Measurements from ENCODE around the gene OTOP2. TPM values are rescaled to one million over a fixed set of nuclear protein-coding genes. Genes with fewer than 3 reads are reported as not detected.

OTOP2 gene
- total and polyA plus RNA-seq, 2 donors from 2014 or later: not detected

GRCh38 chr17:74916851-74917199 is 7.2 kb upstream of the OTOP2 start:
- intact Hi-C loops (cut with DNase I): no loop called here

GRCh38 chr17:74917430-74917829 is 6.6 kb upstream of the OTOP2 start:
- Histone ChIP-seq H3K36me3 (ENCODE audit: control insufficient read depth in 2 of 3, insufficient read depth in 3 of 3, low read length in 3 of 3) (no peaks in the 10 kb centered on the region), H3K4me3 (ENCODE audit: low read length in 3 of 3) (no peak overlapping the region), H3K27ac (ENCODE audit: low read depth in 2 of 2, low read length in 2 of 2) (no peak overlapping the region), H3K9ac (ENCODE audit: low read length in 3 of 3) (no peak overlapping the region), H3K9me3 (ENCODE audit: control insufficient read depth in 2 of 3, insufficient read depth in 1 of 3, low read length in 3 of 3) (no peaks in the 10 kb centered on the region), H3K4me1 (ENCODE audit: control insufficient read depth in 2 of 3, insufficient read depth in 2 of 3, low read depth in 1 of 3, low read length in 3 of 3) (peaks cover 0 to 2% (median 0%) of the 10 kb centered on the region in 3 donors), H3K27me3 (ENCODE audit: control insufficient read depth, insufficient read depth, low read length) (no peaks in the 10 kb centered on the region)
- no peak for DNase-seq
- no peak for FAIRE-seq
- no peak for TF ChIP-seq CTCF (IDR thresholded peaks at IDR 0.05; ENCODE audit: borderline replicate concordance, extremely low read depth, insufficient read depth)
- intact Hi-C loops (cut with DNase I): no loop called here

More at GRCh38 chr17:74916851-74917199, 7.2 kb upstream of the OTOP2 start:
- peaks cover 0 to 2% (median 0%) of the 10 kb centered on the region in 3 donors for H3K4me1 ChIP-seq (ENCODE audit: control insufficient read depth in 2 of 3, insufficient read depth in 2 of 3, low read depth in 1 of 3, low read length in 3 of 3)
- no peaks in the 10 kb centered on the region for H3K27me3 ChIP-seq (ENCODE audit: control insufficient read depth, insufficient read depth, low read length)
- H3K36me3 ChIP-seq (ENCODE audit: control insufficient read depth in 2 of 3, insufficient read depth in 3 of 3, low read length in 3 of 3): no peaks in the 10 kb centered on the region
- no peaks in the 10 kb centered on the region for H3K9me3 ChIP-seq (ENCODE audit: control insufficient read depth in 2 of 3, insufficient read depth in 1 of 3, low read length in 3 of 3)
- FAIRE-seq (no peak), DNase-seq (peak in 1 of 5 donors; percentile 46)
- no peak for TF ChIP-seq CTCF (IDR thresholded peaks at IDR 0.05; ENCODE audit: borderline replicate concordance, extremely low read depth, insufficient read depth)
- H3K9ac ChIP-seq (ENCODE audit: low read length in 3 of 3): no peak overlapping the region
- H3K4me3 ChIP-seq (ENCODE audit: low read length in 3 of 3): no peak overlapping the region
- no peak overlapping the region for H3K27ac ChIP-seq (ENCODE audit: low read depth in 2 of 2, low read length in 2 of 2)

GRCh38 chr17:74918906-74919305 is 5.2 kb upstream of the OTOP2 start:
- Histone ChIP-seq H3K4me3 (ENCODE audit: low read length in 3 of 3) (no peak overlapping the region), H3K36me3 (ENCODE audit: control insufficient read depth in 2 of 3, insufficient read depth in 3 of 3, low read length in 3 of 3) (no peaks in the 10 kb centered on the region), H3K27me3 (ENCODE audit: control insufficient read depth, insufficient read depth, low read length) (peaks cover under 1% of the 10 kb centered on the region), H3K9ac (ENCODE audit: low read length in 3 of 3) (no peak overlapping the region), H3K27ac (ENCODE audit: low read depth in 2 of 2, low read length in 2 of 2) (no peak overlapping the region), H3K4me1 (ENCODE audit: control insufficient read depth in 2 of 3, insufficient read depth in 2 of 3, low read depth in 1 of 3, low read length in 3 of 3) (peaks cover 0 to 4% (median 0%) of the 10 kb centered on the region in 3 donors), H3K9me3 (ENCODE audit: control insufficient read depth in 2 of 3, insufficient read depth in 1 of 3, low read length in 3 of 3) (no peaks in the 10 kb centered on the region)
- intact Hi-C loops (cut with DNase I): no loop called here
- no peak for DNase-seq
- no peak for TF ChIP-seq CTCF (IDR thresholded peaks at IDR 0.05; ENCODE audit: borderline replicate concordance, extremely low read depth, insufficient read depth)
- FAIRE-seq: no peak

Measured in kidney (tissue), 14 donors.